ENCODE measurements around the gene PAIP2. TPM values are rescaled to one million over a fixed set of nuclear protein-coding genes. Genes with fewer than 3 reads are reported as not detected.

PAIP2 gene
- total and polyA plus RNA-seq, 3 donors from 2014 or later, result 142 to 297 (median 150) TPM

- Histone ChIP-seq H3K36me3 (ENCODE audit: low read depth, missing control alignments) (no peaks in the 10 kb centered on the region), H3K27me3 (no peaks in the 10 kb centered on the region), H3K4me1 (peaks cover 54% of the 10 kb centered on the region), H3K4me3 (no peak overlapping the region), H3K9me3 (no peaks in the 10 kb centered on the region), H3K27ac (peak overlapping the region in 1 of 2 donors; percentile 11)
- 37 to 38% methylated on average over 11 of the region's 11 CpGs for WGBS, 2 donors
- intact Hi-C loops (cut with DNase I; ENCODE audit: low total_unique reads), result no loop called here
- TF ChIP-seq, protein P1, sequence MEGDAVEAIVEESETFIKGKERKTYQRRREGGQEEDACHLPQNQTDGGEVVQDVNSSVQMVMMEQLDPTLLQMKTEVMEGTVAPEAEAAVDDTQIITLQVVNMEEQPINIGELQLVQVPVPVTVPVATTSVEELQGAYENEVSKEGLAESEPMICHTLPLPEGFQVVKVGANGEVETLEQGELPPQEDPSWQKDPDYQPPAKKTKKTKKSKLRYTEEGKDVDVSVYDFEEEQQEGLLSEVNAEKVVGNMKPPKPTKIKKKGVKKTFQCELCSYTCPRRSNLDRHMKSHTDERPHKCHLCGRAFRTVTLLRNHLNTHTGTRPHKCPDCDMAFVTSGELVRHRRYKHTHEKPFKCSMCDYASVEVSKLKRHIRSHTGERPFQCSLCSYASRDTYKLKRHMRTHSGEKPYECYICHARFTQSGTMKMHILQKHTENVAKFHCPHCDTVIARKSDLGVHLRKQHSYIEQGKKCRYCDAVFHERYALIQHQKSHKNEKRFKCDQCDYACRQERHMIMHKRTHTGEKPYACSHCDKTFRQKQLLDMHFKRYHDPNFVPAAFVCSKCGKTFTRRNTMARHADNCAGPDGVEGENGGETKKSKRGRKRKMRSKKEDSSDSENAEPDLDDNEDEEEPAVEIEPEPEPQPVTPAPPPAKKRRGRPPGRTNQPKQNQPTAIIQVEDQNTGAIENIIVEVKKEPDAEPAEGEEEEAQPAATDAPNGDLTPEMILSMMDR (IDR thresholded peaks at IDR 0.05), result no peak
- TF ChIP-seq POLR2A (IDR thresholded peaks at IDR 0.05), result no peak
- DNase-seq, result no peak
These were observed 43.4 kb upstream of the PAIP2 start for GRCh38 chr5:139298242-139298641.

DNA sequence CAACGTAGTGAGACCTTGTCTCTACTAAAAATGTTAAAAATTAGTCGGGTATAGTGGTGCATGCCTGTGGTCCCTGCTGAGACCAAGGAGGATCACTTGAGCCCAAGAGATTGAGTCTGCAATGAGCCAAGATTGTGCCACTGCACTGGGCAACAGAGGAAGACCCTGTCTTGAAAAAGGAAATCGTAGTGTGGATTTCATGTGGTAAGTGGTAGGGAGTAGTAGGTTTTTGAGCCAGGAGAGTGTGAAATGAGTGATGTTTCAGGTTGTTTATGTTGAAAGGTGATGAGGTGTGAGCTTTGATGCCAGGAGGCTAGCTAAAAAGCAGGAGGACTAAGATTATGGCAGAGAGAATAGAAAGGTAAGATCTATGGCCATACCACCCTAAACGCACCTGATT lies 42.2 kb upstream of the PAIP2 start:
- Histone ChIP-seq H3K9me3 (no peaks in the 10 kb centered on the region), H3K27ac (no peak overlapping the region), H3K27me3 (no peaks in the 10 kb centered on the region), H3K4me3 (no peak overlapping the region), H3K4me1 (peaks cover 54% of the 10 kb centered on the region), H3K36me3 (ENCODE audit: low read depth, missing control alignments) (no peaks in the 10 kb centered on the region)
- TF ChIP-seq, protein P1 (IDR thresholded peaks at IDR 0.05), result no peak
- TF ChIP-seq POLR2A (IDR thresholded peaks at IDR 0.05), result no peak
- intact Hi-C loops (cut with DNase I; ENCODE audit: low total_unique reads), result no loop called here
- DNase-seq, result no peak
- WGBS, 2 donors, result 43 to 47% methylated on average over 4 of the region's 4 CpGs

DNA sequence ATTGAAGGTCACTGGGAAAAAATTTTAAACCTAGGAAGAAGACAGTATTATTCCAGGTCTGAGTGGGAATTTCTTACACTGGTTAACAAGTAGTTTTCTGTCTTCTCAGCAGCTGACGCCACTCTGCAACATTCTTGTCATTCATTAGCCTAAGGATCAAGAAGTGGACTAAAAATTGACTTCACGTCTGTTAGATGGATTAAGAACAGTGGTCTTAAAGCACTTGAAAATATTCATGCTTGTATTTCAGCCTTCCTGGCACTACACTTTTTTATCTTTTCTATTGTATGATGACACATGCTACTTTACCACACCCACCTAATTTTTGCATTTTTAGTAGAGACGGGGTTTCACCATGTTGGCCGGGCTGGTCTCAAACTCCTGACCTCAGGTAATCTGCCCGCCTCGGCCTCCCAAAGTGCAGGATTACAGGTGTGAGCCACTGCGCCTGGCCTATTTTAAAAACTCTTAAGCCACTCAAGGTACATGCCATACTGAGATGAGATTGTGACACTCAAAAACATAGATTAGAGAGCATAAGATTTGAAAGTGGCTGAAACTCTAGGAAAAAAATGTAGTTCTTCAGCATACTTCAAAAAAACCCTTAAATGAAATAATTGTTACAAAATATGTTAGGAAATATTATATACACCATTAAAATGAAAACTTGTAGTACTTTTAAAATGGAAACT lies 39.7 kb upstream of the PAIP2 start:
- no peak for DNase-seq
- WGBS, 2 donors, result 56 to 65% methylated on average over 7 of the region's 7 CpGs
- no peaks in the 10 kb centered on the region for H3K27me3 ChIP-seq
- intact Hi-C loops (cut with DNase I; ENCODE audit: low total_unique reads), result no loop called here
- no peak overlapping the region for H3K4me3 ChIP-seq
- no peak overlapping the region for H3K27ac ChIP-seq
- H3K4me1 ChIP-seq, result peaks cover 46% of the 10 kb centered on the region
- no peaks in the 10 kb centered on the region for H3K36me3 ChIP-seq (ENCODE audit: low read depth, missing control alignments)
- TF ChIP-seq, protein P1 (IDR thresholded peaks at IDR 0.05), result no peak
- TF ChIP-seq POLR2A (IDR thresholded peaks at IDR 0.05), result no peak
- H3K9me3 ChIP-seq, result no peaks in the 10 kb centered on the region

- Histone ChIP-seq H3K9me3 (no peaks in the 10 kb centered on the region), H3K4me1 (peaks cover 24% of the 10 kb centered on the region), H3K27ac (no peak overlapping the region), H3K27me3 (no peaks in the 10 kb centered on the region), H3K36me3 (ENCODE audit: low read depth, missing control alignments) (no peaks in the 10 kb centered on the region), H3K4me3 (no peak overlapping the region)
- TF ChIP-seq, protein P1 (IDR thresholded peaks at IDR 0.05), result no peak
- no peak for TF ChIP-seq POLR2A (IDR thresholded peaks at IDR 0.05)
- DNase-seq, result no peak
- WGBS, 2 donors, result 33 to 62% methylated on average over 3 of the region's 3 CpGs
- intact Hi-C loops (cut with DNase I; ENCODE audit: low total_unique reads), result no loop called here
These were observed 37.0 kb upstream of the PAIP2 start for GRCh38 chr5:139304391-139305324.

Measured in testis (tissue), 3 donors.